Gastroesophageal sphincter (tissue), 4 donors: ENCODE measurements around the gene SCNN1A. TPM values are rescaled to one million over a fixed set of nuclear protein-coding genes. Genes with fewer than 3 reads are reported as not detected.

Experiments used
- ATAC-seq: fragments of 150-250 bp; one replicate; pipeline ENCODE4 v1.9.1; 2016; ENCODE audit warnings: mild to moderate bottlenecking, moderate library complexity
- H3K27ac ChIP-seq, 4 donors: fragments of 200-600 bp; sonication (generic) in 3 of 4; 1 replicate in 3 of 4; 2 replicates in 1 of 4; pipeline ENCODE4 v1.5.1; 2016 to 2019
- H3K27me3 ChIP-seq: fragments of 200-600 bp; sonication (generic); one replicate; pipeline ENCODE4 v1.5.1; 2019
- H3K36me3 ChIP-seq, 2 donors: fragments of 200-600 bp; sonication (generic); one replicate each; pipeline ENCODE4 v1.5.1; 2019; ENCODE audit warnings: control low read depth in 1 of 2
- H3K4me1 ChIP-seq, 3 donors: fragments of 200-600 bp; sonication (generic); 1 replicate in 2 of 3; 2 replicates in 1 of 3; pipeline ENCODE4 v1.5.1; 2016 to 2019; ENCODE audit warnings: control low read depth in 2 of 3
- H3K4me3 ChIP-seq, 2 donors: fragments of 200-600 bp; sonication (generic); one replicate each; pipeline ENCODE4 v1.5.1; 2019; ENCODE audit warnings: mild to moderate bottlenecking in 1 of 2, moderate library complexity in 1 of 2
- H3K9me3 ChIP-seq, 3 donors: fragments of 200-600 bp; sonication (generic); one replicate each; pipeline ENCODE4 v1.5.1; 2017 to 2019; ENCODE audit warnings: control low read depth in 2 of 3
- EP300 ChIP-seq: sonication (generic); formaldehyde crosslinking; IDR thresholded peaks from one replicate; pipeline ENCODE4 v1.6.1; 2017; ENCODE audit warnings: antibody characterized with exemption, mild to moderate bottlenecking
- POLR2A ChIP-seq, 2 donors: fragments of 450-650 bp; IDR thresholded peaks; one replicate each; pipeline ENCODE4 v1.6.1; 2017; ENCODE audit warnings: antibody characterized with exemption in 2 of 2, mild to moderate bottlenecking in 2 of 2, moderate library complexity in 1 of 2
- POLR2AphosphoS5 ChIP-seq: sonication (generic); formaldehyde crosslinking; IDR thresholded peaks from one replicate; pipeline ENCODE4 v1.6.1; 2017; ENCODE audit warnings: antibody characterized with exemption
- WGBS, 2 donors: methylation state at CpG; one replicate each; pipeline ENCODE4 v1.1.5; 2018; ENCODE audit warnings: low coverage in 1 of 2; 5-methylcytosine and 5-hydroxymethylcytosine counted together
- total RNA-seq, 4 donors: library from RNA; depleted of rRNA; stranded (reverse); fragments of >200 nt; gene quantifications; one replicate each; pipeline ENCODE4 v1.1.0, GENCODE V29; 2016
- TF ChIP-seq, protein P1 (sequence below), 4 experiments: fragments of 200-600 bp in 2 of 4; fragments of 450-650 bp in 2 of 4; sonication (generic) in 1 of 4; IDR thresholded peaks; one replicate each; pipeline ENCODE4 v1.5.1; 2017 to 2019; ENCODE audit warnings: antibody characterized with exemption in 4 of 4, mild to moderate bottlenecking in 2 of 4, moderate library complexity in 2 of 4

The SCNN1A gene
- total RNA-seq, 4 donors from 2014 or later, result 0.62 to 19.9 (median 5.2) TPM; not detected in 1

DNA sequence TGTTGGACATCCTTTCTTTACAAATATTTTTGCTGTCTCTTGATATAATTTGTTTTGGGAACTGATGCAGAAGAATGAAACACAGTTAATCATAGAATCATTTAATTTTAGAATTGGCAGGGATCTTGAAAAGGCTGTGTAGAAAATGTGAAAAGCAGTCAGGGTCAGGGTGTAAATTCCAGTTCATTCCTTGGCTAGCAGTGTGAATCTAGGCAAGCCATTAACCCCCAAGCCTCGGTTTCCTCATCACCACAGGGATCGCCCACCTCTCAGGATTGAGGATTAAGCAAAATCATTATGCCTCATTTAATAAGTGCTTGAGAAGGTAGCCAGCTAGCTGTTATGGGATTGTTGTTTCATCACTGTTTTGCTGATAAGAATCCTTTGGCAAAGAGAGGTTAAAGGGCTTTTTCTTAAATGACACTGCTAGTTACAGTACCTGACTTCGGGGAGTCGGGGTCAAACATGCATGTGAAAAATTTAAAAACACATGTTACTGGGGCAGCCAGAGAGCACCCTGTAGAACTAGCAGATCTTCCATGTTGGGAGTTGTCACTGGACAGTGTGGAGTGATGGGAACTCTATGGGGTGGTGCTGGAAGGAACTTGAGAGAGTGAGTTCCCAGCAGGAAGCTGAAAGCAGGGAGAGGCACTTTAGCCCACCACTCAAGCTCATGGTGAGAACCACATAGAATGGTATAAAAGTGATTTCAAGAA is 44.2 kb downstream of the SCNN1A start:
- Histone ChIP-seq H3K4me3 (no peak overlapping the region), H3K4me1 (peaks cover 7 to 100% (median 52%) of the 10 kb centered on the region in 3 donors), H3K9me3 (no peaks in the 10 kb centered on the region), H3K27ac (peak overlapping the region in 3 of 4 donors; percentile 53 to 97 (median 78)), H3K27me3 (no peaks in the 10 kb centered on the region), H3K36me3 (peaks cover 0 to 74% of the 10 kb centered on the region in 2 donors)
- ATAC-seq, result no peak
- 61 to 75% methylated on average over 4 of the region's 4 CpGs for WGBS, 2 donors
- TF ChIP-seq, protein P1, sequence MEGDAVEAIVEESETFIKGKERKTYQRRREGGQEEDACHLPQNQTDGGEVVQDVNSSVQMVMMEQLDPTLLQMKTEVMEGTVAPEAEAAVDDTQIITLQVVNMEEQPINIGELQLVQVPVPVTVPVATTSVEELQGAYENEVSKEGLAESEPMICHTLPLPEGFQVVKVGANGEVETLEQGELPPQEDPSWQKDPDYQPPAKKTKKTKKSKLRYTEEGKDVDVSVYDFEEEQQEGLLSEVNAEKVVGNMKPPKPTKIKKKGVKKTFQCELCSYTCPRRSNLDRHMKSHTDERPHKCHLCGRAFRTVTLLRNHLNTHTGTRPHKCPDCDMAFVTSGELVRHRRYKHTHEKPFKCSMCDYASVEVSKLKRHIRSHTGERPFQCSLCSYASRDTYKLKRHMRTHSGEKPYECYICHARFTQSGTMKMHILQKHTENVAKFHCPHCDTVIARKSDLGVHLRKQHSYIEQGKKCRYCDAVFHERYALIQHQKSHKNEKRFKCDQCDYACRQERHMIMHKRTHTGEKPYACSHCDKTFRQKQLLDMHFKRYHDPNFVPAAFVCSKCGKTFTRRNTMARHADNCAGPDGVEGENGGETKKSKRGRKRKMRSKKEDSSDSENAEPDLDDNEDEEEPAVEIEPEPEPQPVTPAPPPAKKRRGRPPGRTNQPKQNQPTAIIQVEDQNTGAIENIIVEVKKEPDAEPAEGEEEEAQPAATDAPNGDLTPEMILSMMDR (IDR thresholded peaks at IDR 0.05), result no peak
- TF ChIP-seq POLR2AphosphoS5, result peak; percentile 43

DNA sequence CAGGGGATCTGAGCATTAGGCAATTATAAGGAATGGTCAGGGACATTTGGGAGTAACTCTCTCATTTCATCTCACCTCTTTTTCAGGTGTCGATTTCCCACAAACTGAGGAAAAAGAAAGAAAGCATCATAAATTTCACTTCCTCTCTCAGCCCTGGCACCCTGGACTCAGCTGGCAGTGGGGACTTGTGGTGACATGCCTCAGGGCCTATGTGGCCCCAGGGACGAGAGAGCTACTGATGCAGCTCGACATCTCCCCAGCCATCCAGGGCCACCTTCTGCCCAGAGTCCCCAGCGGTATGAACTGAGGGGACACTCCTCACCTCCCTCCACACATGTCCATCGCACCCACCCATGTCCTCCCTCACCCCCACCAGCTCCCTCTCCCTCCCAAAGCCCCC is 45.2 kb downstream of the SCNN1A start:
- peaks cover 7 to 100% (median 53%) of the 10 kb centered on the region in 3 donors for H3K4me1 ChIP-seq
- 70 to 71% methylated on average over 4 of the region's 5 CpGs for WGBS, 2 donors

DNA sequence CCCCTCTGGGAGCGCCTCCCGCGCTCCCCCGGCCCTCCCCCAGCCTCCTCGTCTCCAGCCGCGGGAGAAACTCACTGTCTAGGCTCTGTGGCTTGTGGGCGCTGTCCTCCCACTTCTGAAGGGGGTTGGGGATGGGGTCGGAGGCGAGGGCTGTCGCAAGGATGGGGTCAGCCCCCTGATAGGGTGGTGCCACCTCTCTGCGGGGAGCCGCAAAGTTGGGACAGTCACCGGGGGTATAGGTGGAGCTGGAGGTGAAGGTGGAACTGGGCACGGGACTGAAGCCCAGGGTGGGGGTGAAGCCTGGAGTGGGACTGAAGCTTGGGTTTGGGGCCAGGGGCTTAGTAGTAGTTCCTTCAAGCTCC is 45.7 kb downstream of the SCNN1A start:
- TF ChIP-seq POLR2A (IDR thresholded peaks at IDR 0.05), result no peak
- TF ChIP-seq, protein P1 (IDR thresholded peaks at IDR 0.05), result no peak
- TF ChIP-seq EP300, result no peak
- TF ChIP-seq POLR2AphosphoS5, result no peak
- H3K9me3 ChIP-seq, result no peaks in the 10 kb centered on the region
- H3K27ac ChIP-seq, result peak overlapping the region in 3 of 4 donors; percentile 53 to 97 (median 78)
- WGBS, 2 donors, result 0 to 75% methylated on average over 1 of the region's 15 CpGs
- ATAC-seq, result no peak
- peaks cover 0 to 73% of the 10 kb centered on the region in 2 donors for H3K36me3 ChIP-seq
- H3K27me3 ChIP-seq, result no peaks in the 10 kb centered on the region
- H3K4me1 ChIP-seq, result peaks cover 6 to 100% (median 48%) of the 10 kb centered on the region in 3 donors
- no peak overlapping the region for H3K4me3 ChIP-seq

More for the DNA sequence above, 45.2 kb downstream of the SCNN1A start:
- ATAC-seq, result no peak
- Histone ChIP-seq H3K9me3 (no peaks in the 10 kb centered on the region), H3K4me3 (no peak overlapping the region), H3K27me3 (no peaks in the 10 kb centered on the region), H3K27ac (peak overlapping the region in 3 of 4 donors; percentile 53 to 97 (median 78)), H3K36me3 (peaks cover 0 to 74% of the 10 kb centered on the region in 2 donors)
- TF ChIP-seq POLR2A (IDR thresholded peaks at IDR 0.05) (no peak), EP300 (no peak), POLR2AphosphoS5 (no peak)
- TF ChIP-seq, protein P1 (IDR thresholded peaks at IDR 0.05), result no peak

DNA sequence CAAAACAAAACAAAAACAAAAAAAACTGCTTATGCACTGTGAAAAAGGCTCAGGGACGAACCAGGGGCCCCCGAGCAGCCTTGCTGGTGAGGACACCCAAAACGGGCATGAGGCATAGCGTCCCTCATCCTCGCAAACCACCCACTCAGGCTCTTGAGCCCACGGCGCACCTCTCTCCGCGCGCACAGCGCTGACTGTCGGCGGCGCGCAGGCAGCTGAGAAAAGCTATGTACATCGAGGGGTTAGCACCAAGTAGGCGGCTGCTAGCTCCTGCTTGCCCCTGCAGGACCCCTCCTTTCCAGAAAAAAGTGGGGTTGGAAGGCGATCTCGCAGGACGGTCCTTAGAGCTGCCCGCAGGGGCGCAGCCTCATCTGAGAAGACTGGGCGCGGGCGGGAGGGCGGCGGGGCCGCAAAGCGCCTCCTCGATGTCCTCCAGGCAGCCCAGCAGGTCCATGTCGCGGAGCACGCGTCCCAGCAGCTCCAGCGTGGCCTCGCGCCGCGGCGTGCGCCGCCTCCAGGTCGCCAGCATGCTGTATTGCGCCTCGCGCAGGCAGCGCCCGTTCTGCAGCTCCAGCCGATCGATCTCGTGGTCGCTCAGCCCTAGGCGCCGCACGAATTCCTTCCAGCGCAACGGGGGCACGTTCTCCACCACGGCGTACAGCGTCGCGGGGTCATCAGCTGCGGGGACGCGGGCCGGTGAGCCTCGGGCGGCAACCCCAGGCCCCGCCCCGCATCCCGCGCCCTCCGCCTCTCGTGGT is 46.2 kb downstream of the SCNN1A start:
- Histone ChIP-seq H3K9me3 (no peaks in the 10 kb centered on the region), H3K36me3 (peaks cover 0 to 67% of the 10 kb centered on the region in 2 donors), H3K27me3 (no peaks in the 10 kb centered on the region), H3K4me1 (peaks cover 2 to 100% (median 43%) of the 10 kb centered on the region in 3 donors), H3K27ac (peak overlapping the region in 3 of 4 donors; percentile 53 to 97 (median 78)), H3K4me3 (no peak overlapping the region)
- WGBS, 2 donors, result 57% methylated on average over 9 of the region's 75 CpGs; no CpG with 5 or more reads in 1 of the 2 donors
- no peak for ATAC-seq
- TF ChIP-seq POLR2A (IDR thresholded peaks at IDR 0.05) (no peak), EP300 (no peak), POLR2AphosphoS5 (no peak)
- TF ChIP-seq, protein P1 (IDR thresholded peaks at IDR 0.05), result no peak
